Gastroesophageal sphincter (tissue), 4 donors: ENCODE measurements around the gene SLC35F3. TPM values are rescaled to one million over a fixed set of nuclear protein-coding genes. Genes with fewer than 3 reads are reported as not detected.

ENCODE experiments used
- ATAC-seq: fragments of 150-250 bp; one replicate; pipeline ENCODE4 v1.9.1; 2016; ENCODE audit warnings: mild to moderate bottlenecking, moderate library complexity
- H3K27ac ChIP-seq, 4 donors: fragments of 200-600 bp; sonication (generic) in 3 of 4; 1 replicate in 3 of 4; 2 replicates in 1 of 4; pipeline ENCODE4 v1.5.1; 2016 to 2019
- H3K27me3 ChIP-seq: fragments of 200-600 bp; sonication (generic); one replicate; pipeline ENCODE4 v1.5.1; 2019
- H3K36me3 ChIP-seq, 2 donors: fragments of 200-600 bp; sonication (generic); one replicate each; pipeline ENCODE4 v1.5.1; 2019; ENCODE audit warnings: control low read depth in 1 of 2
- H3K4me1 ChIP-seq, 3 donors: fragments of 200-600 bp; sonication (generic); 1 replicate in 2 of 3; 2 replicates in 1 of 3; pipeline ENCODE4 v1.5.1; 2016 to 2019; ENCODE audit warnings: control low read depth in 2 of 3
- H3K4me3 ChIP-seq, 2 donors: fragments of 200-600 bp; sonication (generic); one replicate each; pipeline ENCODE4 v1.5.1; 2019; ENCODE audit warnings: mild to moderate bottlenecking in 1 of 2, moderate library complexity in 1 of 2
- H3K9me3 ChIP-seq, 3 donors: fragments of 200-600 bp; sonication (generic); one replicate each; pipeline ENCODE4 v1.5.1; 2017 to 2019; ENCODE audit warnings: control low read depth in 2 of 3
- CTCF ChIP-seq, 4 experiments: fragments of 200-600 bp in 2 of 4; fragments of 450-650 bp in 2 of 4; sonication (generic) in 1 of 4; IDR thresholded peaks; one replicate each; pipeline ENCODE4 v1.5.1; 2017 to 2019; ENCODE audit warnings: antibody characterized with exemption in 4 of 4, mild to moderate bottlenecking in 2 of 4, moderate library complexity in 2 of 4
- EP300 ChIP-seq: sonication (generic); formaldehyde crosslinking; IDR thresholded peaks from one replicate; pipeline ENCODE4 v1.6.1; 2017; ENCODE audit warnings: antibody characterized with exemption, mild to moderate bottlenecking
- POLR2A ChIP-seq, 2 donors: fragments of 450-650 bp; IDR thresholded peaks; one replicate each; pipeline ENCODE4 v1.6.1; 2017; ENCODE audit warnings: antibody characterized with exemption in 2 of 2, mild to moderate bottlenecking in 2 of 2, moderate library complexity in 1 of 2
- POLR2AphosphoS5 ChIP-seq: sonication (generic); formaldehyde crosslinking; IDR thresholded peaks from one replicate; pipeline ENCODE4 v1.6.1; 2017; ENCODE audit warnings: antibody characterized with exemption
- WGBS, 2 donors: methylation state at CpG; one replicate each; pipeline ENCODE4 v1.1.5; 2018; ENCODE audit warnings: low coverage in 1 of 2; 5-methylcytosine and 5-hydroxymethylcytosine counted together
- total RNA-seq, 4 donors: library from RNA; depleted of rRNA; stranded (reverse); fragments of >200 nt; gene quantifications; one replicate each; pipeline ENCODE4 v1.1.0, GENCODE V29; 2016

Gene SLC35F3
- total RNA-seq, 4 donors from 2014 or later: 0.16 to 0.62 (median 0.54) TPM; not detected in 1

DNA sequence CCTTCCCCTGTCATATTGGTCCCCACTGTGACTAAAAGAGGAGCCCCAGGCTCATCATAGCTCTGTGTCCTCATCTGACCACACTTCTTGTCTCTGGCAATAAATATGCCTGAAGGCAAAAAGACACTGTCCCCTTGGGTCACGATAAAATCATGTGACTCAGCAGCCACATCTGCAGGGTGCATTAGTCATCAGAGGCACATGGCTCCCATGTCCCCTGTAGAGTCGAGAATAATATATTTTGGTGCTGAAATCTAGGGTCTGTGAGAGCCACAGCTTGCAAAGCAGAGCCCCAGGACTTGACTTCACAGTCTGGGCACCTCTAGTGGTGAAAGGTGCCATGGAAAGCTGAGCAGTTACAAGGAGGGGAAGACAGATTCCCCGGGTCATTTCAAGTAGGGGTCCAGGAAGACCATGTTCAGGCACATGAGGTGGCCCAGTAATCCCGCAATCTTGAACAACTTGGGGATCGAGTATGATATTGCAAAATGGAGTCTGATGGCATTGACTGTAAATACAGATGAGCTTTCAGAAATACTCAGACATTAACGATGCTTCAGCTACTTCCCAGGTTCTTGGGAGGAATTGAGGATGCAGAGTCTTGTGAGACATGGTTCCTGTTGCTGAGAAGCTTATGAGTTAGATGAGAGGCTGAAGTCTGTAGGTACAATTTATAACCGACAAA, 68.6 kb downstream of the SLC35F3 start:
- H3K27me3 ChIP-seq: peaks cover 6% of the 10 kb centered on the region
- TF ChIP-seq POLR2A (IDR thresholded peaks at IDR 0.05) (no peak), EP300 (no peak), POLR2AphosphoS5 (no peak), CTCF (IDR thresholded peaks at IDR 0.05) (no peak)
- no peaks in the 10 kb centered on the region for H3K9me3 ChIP-seq
- no peak for ATAC-seq
- no peak overlapping the region for H3K4me3 ChIP-seq
- no peak overlapping the region for H3K27ac ChIP-seq
- WGBS, 2 donors: 82 to 87% methylated on average over 5 of the region's 7 CpGs
- no peaks in the 10 kb centered on the region for H3K4me1 ChIP-seq
- H3K36me3 ChIP-seq: no peaks in the 10 kb centered on the region

DNA sequence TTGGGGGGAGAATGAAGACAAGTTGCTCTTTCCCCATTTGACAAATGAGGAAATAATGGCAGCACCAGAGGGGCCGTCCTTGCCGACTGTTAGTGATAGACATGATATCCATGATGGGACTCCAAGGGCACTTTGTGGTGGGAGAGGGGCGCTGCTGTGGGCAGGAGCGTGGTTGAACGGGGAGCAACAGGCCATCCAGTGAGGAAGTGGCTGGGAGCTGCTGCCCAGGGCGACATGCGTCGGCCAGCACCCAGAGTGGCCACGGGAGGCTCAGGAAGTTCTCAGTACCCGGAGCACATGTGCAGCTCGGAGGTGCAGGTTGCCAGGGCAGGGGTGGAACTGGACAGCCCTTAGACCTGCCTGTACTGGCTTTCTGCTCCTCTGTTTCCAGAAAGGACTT, 71.0 kb downstream of the SLC35F3 start:
- WGBS, 2 donors: 60 to 76% methylated on average over 2 to 8 of the region's 11 CpGs
- H3K27ac ChIP-seq: no peak overlapping the region
- no peak for TF ChIP-seq POLR2A (IDR thresholded peaks at IDR 0.05)
- TF ChIP-seq CTCF (IDR thresholded peaks at IDR 0.05): no peak
- no peak for TF ChIP-seq EP300
- no peak for TF ChIP-seq POLR2AphosphoS5

DNA sequence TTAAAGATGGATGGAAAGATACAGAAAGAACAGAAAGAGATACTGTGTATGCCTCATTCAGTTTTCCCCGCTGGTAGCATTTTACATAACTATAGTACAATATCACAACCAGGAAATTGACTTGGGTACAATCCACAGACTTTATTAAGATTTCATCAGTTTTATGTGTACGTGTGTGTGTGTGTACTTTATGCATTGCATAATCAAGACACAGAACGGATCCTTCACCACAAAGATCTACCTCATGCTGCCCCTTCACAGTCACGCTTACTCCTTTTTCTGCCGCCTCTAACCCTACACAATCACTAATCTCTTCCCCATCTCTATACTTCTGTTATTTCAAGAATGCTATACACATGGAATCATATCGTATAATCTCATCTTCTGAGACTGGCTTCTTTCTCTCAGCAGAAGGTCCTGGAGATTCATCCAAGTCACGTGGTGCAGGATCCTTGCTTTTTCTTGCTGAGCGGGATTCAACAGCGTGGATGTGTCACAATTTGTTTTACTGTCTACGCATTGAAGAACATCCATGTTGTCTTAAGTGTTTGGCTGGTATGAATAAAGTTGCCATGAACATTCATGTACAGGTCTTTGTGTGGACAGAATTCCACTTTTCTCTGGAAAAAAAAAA, 76.7 kb downstream of the SLC35F3 start:
- WGBS, 2 donors: 72 to 83% methylated on average over 9 to 10 of the region's 10 CpGs
- Histone ChIP-seq H3K4me1 (no peaks in the 10 kb centered on the region), H3K4me3 (no peak overlapping the region), H3K9me3 (no peaks in the 10 kb centered on the region), H3K36me3 (no peaks in the 10 kb centered on the region), H3K27ac (no peak overlapping the region), H3K27me3 (peaks cover 3% of the 10 kb centered on the region)
- TF ChIP-seq POLR2AphosphoS5 (no peak), CTCF (IDR thresholded peaks at IDR 0.05) (no peak), EP300 (no peak), POLR2A (IDR thresholded peaks at IDR 0.05) (no peak)
- ATAC-seq: no peak

More for the DNA sequence above, 71.0 kb downstream of the SLC35F3 start:
- Histone ChIP-seq H3K9me3 (no peaks in the 10 kb centered on the region), H3K27me3 (peaks cover 6% of the 10 kb centered on the region), H3K4me3 (no peak overlapping the region), H3K36me3 (no peaks in the 10 kb centered on the region), H3K4me1 (no peaks in the 10 kb centered on the region)
- no peak for ATAC-seq

DNA sequence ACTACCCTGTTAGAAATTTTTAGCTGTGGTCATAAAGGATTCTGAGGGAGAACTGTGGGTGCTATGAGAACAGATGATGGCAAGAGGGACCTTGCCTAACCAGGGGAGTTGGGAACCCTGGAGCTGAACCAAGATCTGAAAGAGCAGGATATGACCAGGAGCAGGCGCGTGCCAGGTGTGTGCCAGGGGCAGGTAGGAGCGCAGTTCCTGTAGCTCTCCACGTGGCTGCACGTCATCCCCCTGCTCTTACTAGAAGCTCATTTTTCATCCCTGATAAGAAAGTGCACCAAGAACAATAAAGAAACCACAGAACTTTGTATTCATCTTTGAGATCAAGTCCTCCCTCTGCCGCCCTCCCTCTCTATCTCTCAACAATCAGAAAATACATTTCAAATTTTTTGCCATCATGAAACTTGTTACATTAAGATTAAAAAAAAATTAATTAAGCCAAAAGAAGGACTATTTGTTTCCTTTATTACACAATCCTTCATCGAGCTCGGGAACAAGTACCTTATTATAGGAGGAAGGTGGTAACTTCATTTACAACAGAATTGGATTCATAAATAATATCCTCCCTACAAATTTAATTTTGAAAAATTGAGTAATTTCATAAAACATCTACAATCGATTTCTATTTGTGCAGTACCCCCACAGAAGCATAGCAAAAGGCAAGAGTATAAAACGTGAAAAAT, 78.5 kb downstream of the SLC35F3 start:
- ATAC-seq: no peak
- H3K36me3 ChIP-seq: no peaks in the 10 kb centered on the region
- H3K9me3 ChIP-seq: no peaks in the 10 kb centered on the region
- no peak overlapping the region for H3K4me3 ChIP-seq
- no peak overlapping the region for H3K27ac ChIP-seq
- 62 to 82% methylated on average over 9 to 10 of the region's 10 CpGs for WGBS, 2 donors
- peaks cover 3% of the 10 kb centered on the region for H3K27me3 ChIP-seq
- H3K4me1 ChIP-seq: no peaks in the 10 kb centered on the region
- TF ChIP-seq CTCF (IDR thresholded peaks at IDR 0.05) (no peak), POLR2AphosphoS5 (no peak), POLR2A (IDR thresholded peaks at IDR 0.05) (no peak), EP300 (no peak)
